Measurements from ENCODE around the gene TMC2. TPM values are rescaled to one million over a fixed set of nuclear protein-coding genes. Genes with fewer than 3 reads are reported as not detected.
"Not testable (repeated sequence)": the region's sequence is repeated elsewhere in the genome, so short reads cannot be mapped to it uniquely, and the experiment has no call there.

The TMC2 gene
- polyA plus RNA-seq, 3 donors, result 0.06 to 0.46 (median 0.45) TPM

DNA sequence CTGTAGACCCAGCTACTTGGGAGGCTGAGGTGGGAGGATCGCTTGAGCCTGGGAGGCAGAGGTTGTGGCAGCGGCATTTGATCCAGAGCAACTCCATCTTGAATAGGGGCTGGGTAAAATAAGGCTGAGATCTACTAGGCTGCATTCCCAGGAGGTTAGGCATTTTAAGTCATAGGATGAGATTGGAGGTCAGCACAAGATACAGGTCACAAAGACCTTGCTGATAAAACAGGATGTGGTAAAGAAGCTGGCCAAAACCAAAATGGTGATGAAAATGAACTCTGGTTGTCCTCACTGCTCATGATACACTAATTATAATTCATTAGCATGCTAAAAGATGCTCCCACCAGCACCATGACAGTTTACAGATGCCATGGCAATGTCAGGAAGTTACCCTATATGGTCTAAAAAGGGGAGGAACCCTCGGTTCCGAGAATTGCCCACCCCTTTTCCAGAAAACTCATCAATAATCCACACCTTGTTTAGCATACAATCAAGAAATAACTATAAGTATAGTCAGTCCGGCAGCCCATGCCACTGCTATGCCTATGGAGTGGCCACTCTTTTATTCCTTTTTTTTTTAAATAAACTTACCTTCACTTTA, 13.4 kb upstream of the TMC2 start:
- not testable (repeated sequence) for H3K27ac ChIP-seq (ENCODE audit: low read depth, low read length)
- WGBS, 3 donors, result 78 to 90% (median 84%) methylated on average over 5 of the region's 5 CpGs

DNA sequence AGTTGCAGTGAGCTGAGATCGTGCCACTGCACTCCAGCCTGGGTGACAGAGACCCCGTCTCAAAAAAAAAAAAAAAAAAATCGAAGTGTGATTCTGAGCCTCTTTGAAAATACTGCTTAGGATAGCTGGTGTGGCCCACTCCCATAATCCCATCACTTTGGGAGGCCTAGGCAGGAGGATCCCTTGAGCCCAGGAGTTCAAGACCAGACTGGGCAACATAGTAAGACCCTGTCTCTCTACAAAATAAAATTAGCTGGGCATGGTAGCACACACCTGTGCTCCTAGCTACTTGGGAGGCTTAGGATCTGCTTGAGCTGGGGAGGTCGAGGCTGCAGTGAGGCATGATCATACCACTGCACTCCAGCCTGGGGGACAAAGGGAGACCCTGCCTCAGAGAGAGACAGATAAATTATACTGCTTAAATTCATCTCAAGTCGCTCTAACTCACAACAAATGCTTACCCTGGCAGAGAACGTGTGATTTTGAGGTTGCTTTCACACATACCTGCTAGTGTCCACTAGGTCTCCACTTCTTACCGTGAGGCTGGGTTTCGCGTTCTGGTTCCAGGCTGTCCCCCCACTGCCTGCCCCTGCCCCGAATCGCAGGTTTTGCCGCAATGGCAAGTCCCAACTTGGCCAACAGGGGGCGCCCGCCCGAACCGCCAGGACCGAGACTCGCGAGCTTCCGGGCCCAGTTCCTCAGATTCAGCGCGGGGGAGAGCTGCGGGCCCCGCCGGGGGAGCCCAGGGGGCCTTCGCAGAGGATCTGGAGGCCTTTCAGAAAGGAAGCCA, 12.3 kb upstream of the TMC2 start:
- WGBS, 3 donors, result 10 to 12% (median 11%) methylated on average over 26 of the region's 26 CpGs
- peak overlapping the region; percentile 79 for H3K27ac ChIP-seq (ENCODE audit: low read depth, low read length)

DNA sequence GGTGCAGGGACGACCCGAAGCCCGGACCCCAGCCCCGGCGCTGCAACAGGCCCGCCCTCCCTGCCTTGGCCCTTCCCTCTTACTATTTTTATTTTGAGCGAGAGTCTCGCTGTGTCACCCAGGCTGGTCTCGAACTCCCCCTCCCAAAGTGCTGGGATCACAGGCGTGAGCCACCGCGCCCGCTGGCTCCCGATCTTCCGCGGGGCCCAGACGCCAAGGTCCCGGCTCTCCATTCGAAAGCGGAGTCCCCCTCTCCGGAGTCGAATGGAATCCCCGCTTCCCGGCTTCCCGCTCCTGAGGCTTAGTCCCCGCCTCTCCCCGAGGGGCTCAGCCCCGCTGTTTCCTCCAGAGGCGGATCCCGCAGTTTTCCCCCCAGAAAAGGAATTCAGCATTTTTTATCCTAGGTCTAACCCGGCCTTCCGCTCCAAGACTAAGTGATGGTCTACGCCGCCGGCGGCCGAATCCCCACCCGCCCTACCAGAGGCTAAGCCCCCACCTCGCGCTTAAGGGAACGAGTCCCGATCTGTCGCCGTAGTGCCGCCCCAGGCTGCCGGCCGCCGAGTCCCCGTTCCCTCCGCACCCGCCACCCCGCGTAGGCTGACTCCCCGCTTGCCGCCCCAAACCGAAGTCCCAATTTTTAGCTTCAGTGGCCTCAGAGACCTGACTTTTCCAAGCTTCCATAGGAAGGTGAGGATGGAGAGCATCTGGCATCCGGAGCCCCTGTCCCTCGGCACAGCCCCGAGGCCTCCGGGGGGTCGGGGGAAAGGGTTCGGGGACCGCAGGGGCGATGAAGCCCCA, 11.5 kb upstream of the TMC2 start:
- WGBS, 3 donors, result 0 to 1% (median 1%) methylated on average over 64 of the region's 64 CpGs
- peak overlapping the region; percentile 79 for H3K27ac ChIP-seq (ENCODE audit: low read depth, low read length)

DNA sequence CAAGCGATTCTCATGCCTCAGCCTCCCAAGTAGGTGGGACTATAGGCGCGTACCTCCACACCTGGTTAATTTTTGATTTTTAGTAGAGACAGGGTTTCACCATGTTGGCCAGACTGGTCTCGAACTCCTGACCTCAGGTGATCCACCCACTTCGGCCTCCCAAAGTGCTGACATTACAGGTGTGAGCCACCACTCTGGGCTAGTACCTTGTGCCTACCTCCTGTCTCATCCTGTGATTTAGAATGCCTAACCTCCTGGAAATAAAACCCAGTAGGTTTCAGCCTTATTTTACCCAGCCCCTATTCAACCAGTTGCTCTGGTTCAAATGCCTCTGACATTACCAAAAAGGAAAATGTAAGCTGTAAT, 10.2 kb upstream of the TMC2 start:
- H3K27ac ChIP-seq (ENCODE audit: low read depth, low read length), result not testable (repeated sequence)
- 76 to 96% (median 94%) methylated on average over 5 of the region's 5 CpGs for WGBS, 3 donors

DNA sequence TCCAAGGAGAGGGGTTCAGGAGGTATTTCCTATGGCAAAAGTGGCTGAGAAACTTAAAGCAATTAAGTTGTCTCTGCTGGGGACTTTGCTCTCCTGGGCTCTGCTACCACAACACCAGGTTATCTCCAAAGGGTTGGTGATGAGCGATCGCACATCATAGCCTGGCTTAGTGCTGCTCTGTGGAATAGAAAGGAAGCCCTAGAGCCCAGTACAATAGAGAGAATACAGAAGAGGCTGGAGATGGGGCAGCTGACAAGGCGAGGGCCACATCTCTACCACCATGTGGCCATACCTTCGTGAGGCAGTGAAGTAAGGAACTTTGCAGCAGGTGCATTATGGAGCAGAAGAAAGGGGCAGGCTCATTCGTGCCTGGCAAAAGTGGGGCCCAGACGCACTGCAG, 8.6 kb upstream of the TMC2 start:
- WGBS, 3 donors, result 68 to 91% (median 89%) methylated on average over 6 of the region's 6 CpGs
- H3K27ac ChIP-seq (ENCODE audit: low read depth, low read length), result no peak overlapping the region

DNA sequence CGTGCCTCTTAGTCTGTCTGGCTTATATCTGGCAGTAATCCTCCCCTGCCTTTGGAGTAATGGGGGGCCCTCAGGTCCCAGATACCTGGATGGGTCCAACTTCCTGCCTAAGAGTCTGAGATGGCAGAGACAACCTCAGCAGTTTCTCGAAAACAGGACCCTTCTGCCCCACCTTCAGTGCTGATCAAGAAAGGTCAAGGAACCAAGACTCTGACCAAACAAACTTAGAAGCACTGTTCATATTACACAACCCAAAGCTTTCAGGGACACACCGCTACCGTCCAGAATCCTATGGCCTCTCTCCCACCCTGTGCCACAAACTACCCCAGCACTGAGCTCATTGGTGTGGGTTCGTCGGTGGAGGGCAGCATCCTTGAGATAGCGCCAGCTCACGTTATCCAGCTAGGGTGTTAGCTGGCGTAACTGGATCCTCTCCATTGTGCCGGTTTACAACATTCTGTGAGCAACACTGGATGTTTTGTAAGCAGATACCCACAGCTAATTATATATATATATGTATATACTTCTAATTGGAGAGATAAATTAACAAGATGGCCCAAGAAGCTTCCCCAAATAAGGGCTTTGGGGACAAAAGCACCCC, 7.6 kb upstream of the TMC2 start:
- 58 to 75% (median 70%) methylated on average over 10 of the region's 10 CpGs for WGBS, 3 donors
- H3K27ac ChIP-seq (ENCODE audit: low read depth, low read length), result no peak overlapping the region

DNA sequence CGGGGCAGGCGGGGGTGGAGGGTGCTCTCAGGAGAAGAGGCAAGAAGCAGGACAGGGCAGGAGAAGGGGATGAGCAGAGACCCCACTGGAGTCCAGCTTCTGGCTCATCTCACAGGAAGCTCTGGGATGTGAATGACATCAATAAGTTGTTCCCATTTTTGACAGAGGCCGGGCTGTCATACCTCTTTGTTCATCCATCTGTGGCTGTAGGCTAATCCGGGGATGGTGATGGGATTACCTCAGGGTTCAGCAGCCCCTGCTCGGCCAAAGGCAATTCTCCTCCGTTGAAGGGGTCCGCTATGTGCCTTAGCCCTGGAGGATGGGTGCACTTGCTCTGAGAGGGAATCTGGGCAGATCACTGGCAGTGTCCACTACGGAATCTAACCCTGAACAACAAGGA, 3.3 kb upstream of the TMC2 start:
- no peak overlapping the region for H3K27ac ChIP-seq (ENCODE audit: low read depth, low read length)
- WGBS, 3 donors, result 76 to 87% (median 86%) methylated on average over 8 of the region's 8 CpGs

DNA sequence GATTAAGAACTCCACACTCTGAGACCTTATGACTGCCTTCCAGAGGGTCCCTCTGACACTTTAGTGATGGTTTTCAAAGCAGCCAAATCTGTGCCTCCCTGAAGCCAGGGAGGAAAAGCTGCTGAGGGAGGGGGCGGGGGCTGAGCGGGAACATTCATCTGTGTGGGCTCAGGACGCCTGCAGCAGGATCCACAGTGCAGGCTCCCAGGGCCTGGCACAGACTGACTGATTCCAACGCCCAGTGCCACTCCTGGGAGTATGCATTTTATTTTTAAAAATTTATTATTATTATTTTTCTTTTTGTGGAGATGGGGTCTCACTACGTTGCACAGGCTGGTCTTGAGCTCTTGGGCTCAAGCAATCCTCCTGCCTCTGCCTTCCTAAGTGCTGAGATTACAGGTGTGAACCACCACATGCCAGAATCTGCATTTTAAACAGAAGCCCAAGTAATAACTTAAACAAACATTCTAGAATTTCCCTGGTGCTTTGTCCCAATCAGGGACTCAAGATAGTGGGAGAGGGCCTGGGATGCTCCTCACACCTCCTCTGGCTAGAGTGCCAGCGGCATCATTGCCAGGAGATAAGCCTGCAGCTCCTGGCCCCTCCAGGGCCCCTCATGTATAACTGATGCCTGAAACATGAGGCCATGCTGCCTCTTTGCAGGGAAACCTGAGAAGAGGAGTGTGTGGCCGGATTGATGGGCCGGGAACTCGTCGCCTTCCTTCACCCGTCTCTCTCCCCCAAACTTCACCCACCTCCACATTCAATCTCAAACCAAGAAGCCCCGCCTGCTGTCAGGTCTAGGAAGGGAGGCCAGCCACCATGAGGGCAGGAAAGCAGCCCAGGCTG, 438 bp upstream of the TMC2 start:
- H3K27ac ChIP-seq (ENCODE audit: low read depth, low read length), result no peak overlapping the region
- WGBS, 3 donors, result 43 to 70% (median 66%) methylated on average over 12 of the region's 12 CpGs

DNA sequence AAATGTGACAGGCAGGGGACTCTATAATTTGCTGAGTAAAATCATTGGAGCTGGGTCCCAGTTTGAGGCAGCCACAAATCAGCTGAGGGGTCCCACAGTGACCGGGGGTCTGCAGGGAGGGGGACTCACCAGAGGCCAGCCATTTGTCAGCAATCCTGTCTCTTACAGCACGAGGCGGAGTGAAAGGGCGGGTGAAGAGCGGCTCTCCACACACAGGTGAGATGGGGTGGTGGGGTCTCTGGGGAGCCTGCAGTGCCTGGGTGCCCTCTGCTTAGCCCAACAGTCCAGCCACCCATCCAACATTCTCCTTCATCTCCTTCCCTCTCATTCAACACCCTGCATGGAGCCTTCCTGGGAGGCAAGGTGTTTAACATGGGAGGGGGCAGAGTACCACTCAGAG, 728 bp downstream of the TMC2 start:
- 75 to 83% (median 78%) methylated on average over 5 of the region's 5 CpGs for WGBS, 3 donors
- no peak overlapping the region for H3K27ac ChIP-seq (ENCODE audit: low read depth, low read length)

DNA sequence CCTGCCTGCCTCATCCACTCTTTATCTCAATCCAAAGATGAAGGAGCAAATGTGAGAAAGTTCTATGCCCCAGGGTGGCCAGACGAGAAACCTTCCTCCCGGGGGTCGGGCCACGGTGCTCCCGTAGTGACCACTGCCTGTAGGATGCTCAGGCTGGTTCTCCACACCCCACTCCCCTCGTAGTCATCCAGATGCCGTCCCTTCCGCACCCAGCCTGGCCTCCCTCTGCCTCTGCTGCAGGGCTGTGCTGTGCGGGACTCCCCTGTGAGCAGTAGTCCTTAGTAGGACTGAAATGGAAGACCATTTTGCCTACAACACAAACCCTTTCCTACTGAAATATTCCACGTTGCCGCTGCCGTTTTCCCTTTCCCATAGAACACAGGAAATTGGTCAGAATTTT, 2.0 kb downstream of the TMC2 start:
- 61 to 83% (median 75%) methylated on average over 12 of the region's 12 CpGs for WGBS, 3 donors
- H3K27ac ChIP-seq (ENCODE audit: low read depth, low read length), result no peak overlapping the region

DNA sequence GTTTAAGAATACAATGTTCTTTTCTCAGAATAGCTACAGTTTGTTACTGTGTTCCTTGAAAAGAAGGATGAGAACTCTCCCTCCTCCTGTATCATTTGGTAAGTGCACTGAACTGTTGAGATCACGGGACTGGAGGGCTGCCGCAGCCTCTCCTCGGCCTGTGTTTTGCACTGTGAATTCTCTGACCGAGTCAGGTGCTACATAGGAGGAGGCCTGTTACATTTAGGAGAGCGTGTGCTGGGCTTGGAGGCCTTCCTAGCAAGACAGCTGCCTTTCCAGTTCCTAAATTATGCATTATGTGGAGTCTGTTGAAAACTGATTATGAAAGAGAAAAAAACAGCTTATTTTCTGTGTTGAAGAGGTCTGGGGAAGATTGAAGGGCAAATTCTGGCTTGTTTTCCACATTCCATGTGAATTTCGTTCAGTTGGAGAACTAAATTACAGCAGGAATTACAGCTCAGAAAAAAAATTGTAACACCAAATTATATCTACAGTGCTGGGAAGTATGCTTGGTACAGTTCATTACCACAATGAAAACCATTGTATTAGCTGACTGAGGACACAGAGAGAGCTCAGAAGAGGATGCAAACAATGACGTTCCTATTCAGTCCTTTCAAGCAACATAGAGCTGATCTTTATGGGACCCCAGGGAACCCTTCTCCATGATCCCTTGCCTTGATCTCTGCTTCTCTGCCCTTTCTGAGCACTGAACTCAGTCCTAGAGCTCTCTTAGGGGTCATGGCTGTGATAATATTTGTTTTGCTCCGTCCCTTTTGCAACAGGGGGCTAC, 2.8 kb downstream of the TMC2 start:
- 42 to 57% (median 54%) methylated on average over 8 of the region's 8 CpGs for WGBS, 3 donors
- H3K27ac ChIP-seq (ENCODE audit: low read depth, low read length), result no peak overlapping the region

DNA sequence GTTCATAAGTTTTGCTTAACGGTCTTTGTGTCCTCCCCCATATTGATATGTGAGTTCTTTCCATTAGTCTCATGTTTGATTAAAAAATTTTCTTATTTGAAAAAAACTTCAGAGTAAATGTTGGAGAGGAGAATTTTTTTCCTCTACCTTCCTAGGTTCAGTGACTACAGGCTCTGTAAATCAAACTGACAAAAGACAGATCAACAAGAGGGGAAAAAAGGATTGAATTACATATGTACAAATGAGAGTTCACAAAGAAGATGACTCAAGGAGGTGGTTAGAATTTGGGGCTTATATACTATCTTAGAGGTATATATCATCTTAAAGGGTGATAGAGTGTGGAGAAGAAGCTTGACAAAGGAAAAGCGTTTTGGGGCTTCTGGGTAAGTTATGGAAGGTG, 5.6 kb downstream of the TMC2 start:
- no peak overlapping the region for H3K27ac ChIP-seq (ENCODE audit: low read depth, low read length)
- 69 to 81% (median 78%) methylated on average over 2 of the region's 2 CpGs for WGBS, 3 donors

DNA sequence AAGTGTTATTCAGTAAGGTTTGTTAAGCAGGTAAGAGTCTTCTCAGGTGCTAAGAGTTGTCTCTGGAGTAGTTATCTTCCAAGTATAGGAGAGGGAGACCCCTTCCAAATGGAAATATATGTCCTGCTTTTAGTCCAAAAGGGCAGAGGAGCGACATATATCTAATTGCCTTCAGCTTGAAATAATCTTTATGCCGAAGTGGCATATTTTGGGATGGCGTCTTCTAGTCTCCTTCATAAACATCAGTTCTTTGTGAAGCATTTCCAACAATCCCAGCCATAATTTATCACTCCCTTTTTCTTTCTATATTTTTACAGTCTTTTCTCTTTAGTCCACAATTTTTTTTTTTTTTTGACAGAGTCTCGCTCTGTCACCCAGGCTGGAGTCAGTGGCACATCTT, 6.0 kb downstream of the TMC2 start:
- no peak overlapping the region for H3K27ac ChIP-seq (ENCODE audit: low read depth, low read length)
- 81 to 94% (median 91%) methylated on average over 4 of the region's 4 CpGs for WGBS, 3 donors

DNA sequence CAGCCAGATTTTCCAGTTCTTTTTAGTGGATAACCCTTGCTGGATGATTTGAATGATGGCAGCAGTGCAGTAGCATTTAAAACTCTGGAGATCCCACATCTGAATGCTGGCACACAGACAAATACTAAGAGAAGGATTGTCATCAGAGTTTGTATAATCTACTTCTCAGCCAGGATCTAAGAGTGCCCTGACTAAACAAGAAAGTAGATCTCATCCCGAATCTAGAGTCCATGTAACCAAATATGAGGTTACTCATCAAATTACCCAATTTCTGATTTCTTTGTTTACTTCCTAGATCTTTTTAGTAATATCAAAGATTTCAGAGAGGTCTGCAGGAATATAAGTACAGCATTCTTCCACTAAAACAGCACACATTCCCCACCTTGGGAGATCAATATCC, 7.8 kb downstream of the TMC2 start:
- WGBS, 3 donors, result 74 to 89% (median 81%) methylated on average over 1 of the region's 1 CpG
- no peak overlapping the region for H3K27ac ChIP-seq (ENCODE audit: low read depth, low read length)

DNA sequence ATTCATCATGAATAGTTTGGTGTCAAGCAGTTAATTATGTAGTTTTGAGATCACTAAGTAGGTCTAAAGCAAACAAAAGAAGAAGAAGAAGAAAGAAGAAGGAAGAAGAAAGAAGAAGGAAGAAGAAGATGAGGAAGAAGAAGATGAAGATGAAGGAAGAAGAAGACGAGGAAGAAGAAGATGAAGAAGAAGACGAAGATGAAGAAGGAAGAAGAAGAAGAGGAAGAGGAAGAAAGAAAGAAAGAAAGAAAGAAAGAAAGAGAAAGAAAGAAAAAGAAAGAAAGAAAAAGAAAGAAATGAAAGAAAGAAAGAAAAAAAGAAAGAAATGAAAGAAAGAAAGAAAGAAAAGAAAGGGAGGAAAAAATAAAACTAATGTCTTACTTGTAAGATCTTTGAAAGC, 9.2 kb downstream of the TMC2 start:
- 54 to 74% (median 58%) methylated on average over 2 of the region's 2 CpGs for WGBS, 3 donors
- H3K27ac ChIP-seq (ENCODE audit: low read depth, low read length), result no peak overlapping the region

DNA sequence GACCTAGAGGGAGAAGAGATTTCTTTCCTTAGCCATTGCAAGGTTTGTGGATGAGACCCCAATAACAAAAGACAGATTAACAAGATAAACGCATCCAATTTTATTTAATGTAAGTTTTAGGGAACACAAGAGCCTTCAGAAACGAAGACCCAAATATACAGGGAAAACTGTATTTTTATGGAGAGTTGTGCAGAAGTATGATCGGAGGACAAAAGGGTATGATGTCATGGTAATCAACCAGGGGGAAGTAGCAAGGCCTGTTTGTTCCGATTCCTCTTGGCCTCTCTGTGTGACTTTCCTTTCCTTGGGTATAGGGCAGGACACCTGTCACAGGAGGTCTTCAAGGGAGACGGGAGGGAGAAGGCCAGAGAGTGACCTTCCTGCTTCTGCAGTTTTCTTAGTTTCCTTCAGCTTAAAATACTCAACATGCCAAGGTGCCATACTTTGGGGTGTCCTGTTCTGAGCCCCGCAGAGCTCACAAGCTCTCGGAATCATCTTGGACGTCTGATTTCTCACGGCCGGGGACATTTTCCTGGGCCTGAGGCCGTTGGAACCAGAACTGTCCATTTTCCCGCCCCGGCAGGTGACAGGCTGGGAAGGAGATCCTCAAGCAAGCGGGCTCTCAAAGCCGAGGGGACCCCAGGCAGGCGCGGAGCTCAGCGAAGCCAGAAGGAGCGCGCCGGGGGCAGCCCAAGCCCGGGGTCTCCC, 21.7 kb downstream of the TMC2 start:
- 26 to 29% (median 27%) methylated on average over 22 of the region's 22 CpGs for WGBS, 3 donors
- H3K27ac ChIP-seq (ENCODE audit: low read depth, low read length), result no peak overlapping the region

All from adipose tissue (tissue), 3 donors.